ENCODE data around the gene FBXL4.
"Not testable (repeated sequence)": the region's sequence is repeated elsewhere in the genome, so short reads cannot be mapped to it uniquely, and the experiment has no call there.

The FBXL4 gene

GRCh38 chr6:98945311-98946115 is 2.2 kb downstream of the FBXL4 start:
- no peak for DNase-seq

- no peak for DNase-seq
Observed at GRCh38 chr6:98944598-98945081, 3.1 kb downstream of the FBXL4 start.

GRCh38 chr6:98944168-98944567 is 3.6 kb downstream of the FBXL4 start:
- no peak for DNase-seq

- DNase-seq, result no peak
Observed at GRCh38 chr6:98942263-98942803, 5.4 kb downstream of the FBXL4 start.

GRCh38 chr6:98941319-98941718 is 6.4 kb downstream of the FBXL4 start:
- DNase-seq, result no peak

GRCh38 chr6:98937351-98937750 is 10.4 kb downstream of the FBXL4 start:
- DNase-seq, result no peak

GRCh38 chr6:98932381-98932780 is 15.4 kb downstream of the FBXL4 start:
- DNase-seq, result no peak

GRCh38 chr6:98931696-98932095 is 16.1 kb downstream of the FBXL4 start:
- no peak for DNase-seq

GRCh38 chr6:98929498-98930060 is 18.2 kb downstream of the FBXL4 start:
- no peak for DNase-seq

- DNase-seq, result no peak
Observed at GRCh38 chr6:98928688-98929087, 19.1 kb downstream of the FBXL4 start.

- no peak for DNase-seq
Observed at GRCh38 chr6:98927534-98927933, 20.2 kb downstream of the FBXL4 start.

GRCh38 chr6:98925831-98926230 is 21.9 kb downstream of the FBXL4 start:
- no peak for DNase-seq

GRCh38 chr6:98924647-98925046 is 23.1 kb downstream of the FBXL4 start:
- DNase-seq, result no peak

GRCh38 chr6:98920904-98921431 is 26.8 kb downstream of the FBXL4 start:
- no peak for DNase-seq

GRCh38 chr6:98910946-98911345 is 36.8 kb downstream of the FBXL4 start:
- DNase-seq, result not testable (repeated sequence)

GRCh38 chr6:98909236-98909635 is 38.5 kb downstream of the FBXL4 start:
- DNase-seq, result no peak

GRCh38 chr6:98906342-98906741 is 41.4 kb downstream of the FBXL4 start:
- DNase-seq, result not testable (repeated sequence)

GRCh38 chr6:98905759-98906158 is 42.0 kb downstream of the FBXL4 start:
- DNase-seq, result no peak

GRCh38 chr6:98904096-98904495 is 43.6 kb downstream of the FBXL4 start:
- no peak for DNase-seq

GRCh38 chr6:98900706-98901105 is 47.0 kb downstream of the FBXL4 start:
- no peak for DNase-seq

- no peak for DNase-seq
Observed at GRCh38 chr6:98894810-98895209, 52.9 kb downstream of the FBXL4 start.

GRCh38 chr6:98887650-98888049 is 60.1 kb downstream of the FBXL4 start:
- DNase-seq, result no peak

- DNase-seq, result no peak
Observed at GRCh38 chr6:98885330-98885729, 62.4 kb downstream of the FBXL4 start.

GRCh38 chr6:98880486-98880885 is 67.3 kb downstream of the FBXL4 start:
- no peak for DNase-seq
